MM.1S (cell line): ENCODE results near the gene ZNF331.

ENCODE experiments used
- DNase-seq: peaks from one replicate; pipeline ENCODE4 v3.0.0-alpha.2; 2015
- H2AFZ ChIP-seq: fragments of 300-600 bp; sonication (generic); 2 replicates; pipeline ENCODE4 v1.6.0; 2016; ENCODE audit warnings: antibody characterized with exemption, low read length
- H3F3A ChIP-seq: fragments of 300-600 bp; sonication (generic); 2 replicates; pipeline ENCODE4 v1.6.1; 2016; ENCODE audit warnings: mild to moderate bottlenecking, antibody characterized with exemption, low read length, moderate library complexity, mixed read lengths; ENCODE audit not compliant: insufficient read depth
- H3K27ac ChIP-seq: fragments of 300-600 bp; sonication (generic); 2 replicates; pipeline ENCODE4 v1.5.1; 2016; ENCODE audit warnings: mild to moderate bottlenecking, low read length
- H3K27me3 ChIP-seq: fragments of 300-600 bp; sonication (generic); replicated peaks from 2 replicates; pipeline ENCODE4 v1.6.0; 2016; ENCODE audit warnings: low read length; ENCODE audit not compliant: insufficient read depth
- H3K36me3 ChIP-seq: fragments of 300-600 bp; sonication (generic); replicated peaks from 2 replicates; pipeline ENCODE4 v1.6.1; 2016; ENCODE audit warnings: mild to moderate bottlenecking, low read length, mixed read lengths; ENCODE audit not compliant: insufficient read depth
- H3K4me1 ChIP-seq: fragments of 300-600 bp; sonication (generic); 2 replicates; pipeline ENCODE4 v1.6.1; 2016; ENCODE audit warnings: low read length, mixed read lengths
- H3K4me2 ChIP-seq: fragments of 300-600 bp; sonication (generic); 2 replicates; pipeline ENCODE4 v1.6.0; 2016; ENCODE audit warnings: low read depth, low read length
- H3K4me3 ChIP-seq: fragments of 300-600 bp; sonication (generic); 2 replicates; pipeline ENCODE4 v1.5.1; 2016; ENCODE audit warnings: low read length, mixed read lengths
- H3K79me2 ChIP-seq: fragments of 300-600 bp; sonication (generic); 2 replicates; pipeline ENCODE4 v1.6.1; 2016; ENCODE audit warnings: mixed run types, low read length, mixed read lengths
- H3K9ac ChIP-seq: fragments of 300-600 bp; sonication (generic); 2 replicates; pipeline ENCODE4 v1.6.1; 2016; ENCODE audit warnings: low read length, mixed read lengths
- H3K9me2 ChIP-seq: fragments of 300-600 bp; sonication (generic); replicated peaks from 2 replicates; pipeline ENCODE4 v1.6.1; 2016; ENCODE audit warnings: mild to moderate bottlenecking, low read length, mixed read lengths; ENCODE audit not compliant: insufficient read depth
- H3K9me3 ChIP-seq: fragments of 300-600 bp; sonication (generic); replicated peaks from 2 replicates; pipeline ENCODE4 v1.6.1; 2016; ENCODE audit warnings: mild to moderate bottlenecking, low read length, mixed read lengths; ENCODE audit not compliant: insufficient read depth
- H4K20me1 ChIP-seq: fragments of 300-600 bp; sonication (generic); 2 replicates; pipeline ENCODE4 v1.6.1; 2016; ENCODE audit warnings: mild to moderate bottlenecking, low read length, moderate library complexity, mixed read lengths; ENCODE audit not compliant: insufficient read depth
- CTCF ChIP-seq: fragments of 300-600 bp; sonication (generic); IDR thresholded peaks from 2 replicates; pipeline ENCODE4 v1.5.1; 2016; ENCODE audit warnings: antibody characterized with exemption, low read length, mixed read lengths
- EZH2 ChIP-seq: fragments of 300-600 bp; sonication (generic); optimal IDR thresholded peaks from 2 replicates; pipeline ENCODE3; 2017; ENCODE audit warnings: low read depth, mild to moderate bottlenecking, antibody characterized with exemption, low read length, mixed read lengths
- EZH2phosphoT487 ChIP-seq: fragments of 300-600 bp; sonication (generic); IDR thresholded peaks from 2 replicates; pipeline ENCODE4 v1.6.1; 2018; ENCODE audit warnings: antibody characterized with exemption, low read length

The ZNF331 gene

DNA sequence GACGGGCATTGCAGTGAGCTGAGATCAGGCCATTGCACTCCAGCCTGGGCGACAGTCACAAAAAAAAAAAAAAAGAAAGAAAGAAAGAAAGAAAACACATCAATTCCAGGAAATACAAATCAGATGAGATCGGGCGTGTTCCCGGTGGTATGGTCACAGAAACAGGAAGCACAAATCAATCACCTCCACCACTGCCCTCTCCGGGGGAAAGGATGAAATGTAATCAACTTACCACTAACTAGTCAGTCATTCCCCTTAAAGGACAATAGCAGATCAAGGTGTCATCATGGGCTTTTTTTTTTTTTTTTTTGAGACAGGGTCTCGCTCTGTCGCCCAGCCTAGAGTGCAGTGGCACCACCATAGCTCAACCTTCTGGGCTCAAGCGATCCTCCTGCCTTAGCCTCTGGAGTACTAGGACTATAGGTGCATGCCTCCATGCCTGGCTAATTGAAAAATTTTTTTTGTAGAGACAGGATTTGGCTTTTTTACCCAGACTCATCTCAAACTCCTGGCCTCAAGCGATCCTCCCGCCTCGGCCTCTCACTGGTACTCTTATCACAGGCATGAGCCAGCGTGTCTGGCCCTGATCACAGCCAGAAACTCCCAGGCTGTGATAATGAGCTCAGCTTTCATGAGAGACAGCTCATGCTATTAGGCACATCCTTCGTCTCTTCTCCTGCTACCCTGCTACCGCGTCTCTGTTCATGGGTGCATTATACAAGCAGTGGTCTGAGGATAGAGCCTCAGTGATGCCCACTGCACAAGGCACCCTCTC lies 87.0 kb downstream of the ZNF331 start:
- H3K9me3 ChIP-seq: no peaks in the 10 kb centered on the region
- TF ChIP-seq EZH2: no peak
- no peak for TF ChIP-seq EZH2phosphoT487
- TF ChIP-seq CTCF: no peak
- H3K79me2 ChIP-seq: no peaks in the 10 kb centered on the region
- H4K20me1 ChIP-seq: no peaks in the 10 kb centered on the region
- no peaks in the 10 kb centered on the region for H3K9me2 ChIP-seq
- no peak for DNase-seq
- H3F3A ChIP-seq: no peaks in the 10 kb centered on the region
- H3K27me3 ChIP-seq: no peaks in the 10 kb centered on the region
- H3K4me1 ChIP-seq: no peaks in the 10 kb centered on the region
- no peaks in the 10 kb centered on the region for H3K36me3 ChIP-seq
- H3K9ac ChIP-seq: no peak overlapping the region
- H3K4me2 ChIP-seq: no peak overlapping the region
- no peak overlapping the region for H2AFZ ChIP-seq
- no peak overlapping the region for H3K4me3 ChIP-seq
- no peak overlapping the region for H3K27ac ChIP-seq

GRCh38 chr19:53626486-53626885 lies 88.5 kb downstream of the ZNF331 start:
- H3K4me2 ChIP-seq: no peak overlapping the region
- H3K27me3 ChIP-seq: no peaks in the 10 kb centered on the region
- no peaks in the 10 kb centered on the region for H3K36me3 ChIP-seq
- H3K9me2 ChIP-seq: no peaks in the 10 kb centered on the region
- no peaks in the 10 kb centered on the region for H4K20me1 ChIP-seq
- no peak overlapping the region for H3K4me3 ChIP-seq
- DNase-seq: no peak
- no peaks in the 10 kb centered on the region for H3K4me1 ChIP-seq
- H3K79me2 ChIP-seq: no peaks in the 10 kb centered on the region
- H3K27ac ChIP-seq: no peak overlapping the region
- H3F3A ChIP-seq: no peaks in the 10 kb centered on the region
- no peaks in the 10 kb centered on the region for H3K9me3 ChIP-seq
- H3K9ac ChIP-seq: no peak overlapping the region
- H2AFZ ChIP-seq: no peak overlapping the region
- TF ChIP-seq CTCF: no peak
- TF ChIP-seq EZH2phosphoT487: no peak
- no peak for TF ChIP-seq EZH2

DNA sequence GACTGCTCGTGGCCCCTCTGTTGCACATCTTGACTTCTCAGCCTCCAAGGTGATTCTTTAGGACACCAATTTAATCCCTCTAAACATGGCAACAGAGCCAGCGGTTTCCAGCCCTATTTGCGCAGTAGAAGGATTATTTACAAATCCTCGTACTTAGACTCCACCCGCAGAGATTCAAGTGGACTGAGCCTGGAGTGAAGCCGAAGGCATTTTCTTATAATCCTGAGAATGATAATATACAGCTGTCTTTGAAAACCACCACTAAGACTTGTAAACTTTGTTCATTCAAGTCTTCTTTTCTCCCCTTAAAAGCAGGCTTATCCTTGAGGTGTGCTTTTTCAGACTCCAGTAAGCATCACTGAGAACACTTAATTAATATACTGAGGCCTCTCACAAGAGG lies 89.0 kb downstream of the ZNF331 start:
- H3K9me3 ChIP-seq: no peaks in the 10 kb centered on the region
- no peaks in the 10 kb centered on the region for H3K36me3 ChIP-seq
- no peaks in the 10 kb centered on the region for H3K9me2 ChIP-seq
- TF ChIP-seq EZH2phosphoT487: no peak
- H3K4me2 ChIP-seq: no peak overlapping the region
- H3K79me2 ChIP-seq: no peaks in the 10 kb centered on the region
- DNase-seq: no peak
- H3K27ac ChIP-seq: no peak overlapping the region
- no peaks in the 10 kb centered on the region for H3K27me3 ChIP-seq
- H3F3A ChIP-seq: no peaks in the 10 kb centered on the region
- no peak overlapping the region for H3K9ac ChIP-seq
- no peak overlapping the region for H2AFZ ChIP-seq
- no peak overlapping the region for H3K4me3 ChIP-seq
- no peaks in the 10 kb centered on the region for H4K20me1 ChIP-seq
- H3K4me1 ChIP-seq: no peaks in the 10 kb centered on the region
